AG04450 (cell line): ENCODE results near the gene MIR17HG. TPM values are rescaled to one million over a fixed set of nuclear protein-coding genes. Genes with fewer than 3 reads are reported as not detected.

Experiments used
- CTCF ChIA-PET: fragments of 300-600, 350-600 bp; formaldehyde crosslinking; extraction: SDS; loops from one replicate; lab custom pipeline; 2022; ENCODE audit warnings: antibody characterized with exemption, inconsistent platforms; lab: Charles Lee
- POLR2A ChIA-PET: fragments of 350-600 bp; formaldehyde crosslinking; extraction: SDS; loops from one replicate; lab custom pipeline; 2021; ENCODE audit warnings: antibody characterized with exemption, inconsistent platforms; lab: Yijun Ruan, JAX
- DNase-seq: peaks from one replicate; pipeline ENCODE4 v3.0.0-alpha.2; 2011; ENCODE audit warnings: low read depth, low spot score
- H3K27ac ChIP-seq: one replicate; pipeline ENCODE4 v1.5.1; 2012; ENCODE audit warnings: low read depth, low read length, control low read depth
- H3K27me3 ChIP-seq: one replicate; pipeline ENCODE4 v1.6.0; 2012; ENCODE audit warnings: low read length; ENCODE audit not compliant: control insufficient read depth, insufficient read depth
- H3K4me3 ChIP-seq: 2 replicates; pipeline ENCODE4 v1.5.1; 2011; ENCODE audit warnings: mild to moderate bottlenecking, low read depth, low read length, control low read depth
- H3K9me3 ChIP-seq: 2 replicates; pipeline ENCODE4 v1.5.1; 2012; ENCODE audit warnings: low read length; ENCODE audit not compliant: control insufficient read depth, insufficient read depth
- CTCF ChIP-seq: IDR thresholded peaks from 2 replicates; pipeline ENCODE4 v1.5.1; 2011; ENCODE audit warnings: low read depth, low read length, control low read depth, inconsistent platforms
- polyA plus RNA-seq: library from polyadenylated mRNA; depleted of rRNA; stranded (reverse); fragments of >200 nt; gene quantifications from 2 replicates; pipeline ENCODE4 v1.2.3, GENCODE V29; 2011

The MIR17HG gene
- polyA plus RNA-seq, 1 experiment: 1.3 TPM

GRCh38 chr13:91389186-91389585 is 41.7 kb downstream of the MIR17HG start:
- H3K9me3 ChIP-seq: no peaks in the 10 kb centered on the region
- no peak overlapping the region for H3K4me3 ChIP-seq
- CTCF ChIA-PET: no interaction called here
- H3K27ac ChIP-seq: no peak overlapping the region
- POLR2A ChIA-PET: no interaction called here
- H3K27me3 ChIP-seq: peaks cover 4% of the 10 kb centered on the region
- no peak for DNase-seq
- no peak for TF ChIP-seq CTCF

- no peak overlapping the region for H3K4me3 ChIP-seq
- POLR2A ChIA-PET: no interaction called here
Measured at GRCh38 chr13:91397595-91397994, 50.1 kb downstream of the MIR17HG start.

GRCh38 chr13:91398413-91399188 is 51.1 kb downstream of the MIR17HG start, which contains the start of gene GPC5:
TSS of gene GPC5 (plus strand) at chr13:91398621.
- no peak for DNase-seq
- TF ChIP-seq CTCF: no peak
- ChIA-PET CTCF (no interaction called here), POLR2A (no interaction called here)
- Histone ChIP-seq H3K9me3 (no peaks in the 10 kb centered on the region; the same call in 1 of the 2 replicates), H3K27ac (no peak within 1 kb of the TSS), H3K4me3 (peak within 1 kb of the TSS; percentile 59), H3K27me3 (peaks cover 20% of the 10 kb centered on the region)

More at GRCh38 chr13:91397595-91397994, 50.1 kb downstream of the MIR17HG start:
- CTCF ChIA-PET: no interaction called here
- H3K27me3 ChIP-seq: peaks cover 20% of the 10 kb centered on the region
- H3K9me3 ChIP-seq: no peaks in the 10 kb centered on the region; the same call in 1 of the 2 replicates
- H3K27ac ChIP-seq: no peak overlapping the region
- no peak for TF ChIP-seq CTCF
- no peak for DNase-seq

- ChIA-PET CTCF (interaction anchor here (1.7 kb wide), 1 partner anchor 50 kb away, joined by 4 read pairs; no protein-coding TSS in a partner anchor), POLR2A (interaction anchor here (0.7 kb wide), 1 partner anchor 264 kb away, joined by 3 read pairs; no protein-coding TSS in a partner anchor)
- no peak for TF ChIP-seq CTCF
- peaks cover 20% of the 10 kb centered on the region for H3K27me3 ChIP-seq
- no peak for DNase-seq
- peak overlapping the region; percentile 59 for H3K4me3 ChIP-seq
- H3K9me3 ChIP-seq: no peaks in the 10 kb centered on the region; the same call in 1 of the 2 replicates
- no peak overlapping the region for H3K27ac ChIP-seq
Measured at GRCh38 chr13:91399189-91400062, 51.9 kb downstream of the MIR17HG start.
